ENCODE data around the gene CFAP107. TPM values are rescaled to one million over a fixed set of nuclear protein-coding genes. Genes with fewer than 3 reads are reported as not detected.
"Not testable (repeated sequence)": the region's sequence is repeated elsewhere in the genome, so short reads cannot be mapped to it uniquely, and the experiment has no call there.

Gene CFAP107
- total and polyA plus RNA-seq, 7 donors = under 0.01 TPM; not detected in 6

- Histone ChIP-seq H3K9me3 (no peaks in the 10 kb centered on the region), H3K4me3 (no peak overlapping the region), H3K36me3 (no peaks in the 10 kb centered on the region), H3K27me3 (no peaks in the 10 kb centered on the region), H3K4me1 (no peaks in the 10 kb centered on the region), H3K27ac (no peak overlapping the region)
- 81 to 90% methylated on average over 7 of the region's 7 CpGs for WGBS, 2 donors
- TF ChIP-seq EP300 (IDR thresholded peaks at IDR 0.05) = no peak
- no peak for TF ChIP-seq CTCF (IDR thresholded peaks at IDR 0.05)
- TF ChIP-seq POLR2AphosphoS5 (IDR thresholded peaks at IDR 0.05) = no peak
- no peak for TF ChIP-seq POLR2A (IDR thresholded peaks at IDR 0.05)
- DNase-seq = no peak
- intact Hi-C loops (cut with DNase I) = no loop called here
Observed at GRCh38 chr1:12717301-12717838, 28.6 kb upstream of the CFAP107 start.

GRCh38 chr1:12722626-12723025 is 23.4 kb upstream of the CFAP107 start:
- intact Hi-C loops (cut with DNase I) = no loop called here
- 87 to 92% methylated on average over 1 of the region's 1 CpG for WGBS, 2 donors
- H3K36me3 ChIP-seq = no peaks in the 10 kb centered on the region

GRCh38 chr1:12728391-12728790 is 17.6 kb upstream of the CFAP107 start:
- intact Hi-C loops (cut with DNase I) = no loop called here
- Histone ChIP-seq H3K9me3 (peaks cover 0 to 11% (median 4%) of the 10 kb centered on the region in 4 donors), H3K27me3 (no peaks in the 10 kb centered on the region), H3K4me1 (no peaks in the 10 kb centered on the region), H3K4me3 (no peak overlapping the region), H3K36me3 (no peaks in the 10 kb centered on the region), H3K27ac (no peak overlapping the region)
- TF ChIP-seq EP300 (IDR thresholded peaks at IDR 0.05) = no peak
- no peak for TF ChIP-seq CTCF (IDR thresholded peaks at IDR 0.05)
- TF ChIP-seq POLR2A (IDR thresholded peaks at IDR 0.05) = no peak
- TF ChIP-seq POLR2AphosphoS5 (IDR thresholded peaks at IDR 0.05) = no peak
- no peak for DNase-seq
- 83 to 87% methylated on average over 2 of the region's 2 CpGs for WGBS, 2 donors

More at GRCh38 chr1:12722626-12723025, 23.4 kb upstream of the CFAP107 start:
- no peaks in the 10 kb centered on the region for H3K4me1 ChIP-seq
- no peak overlapping the region for H3K4me3 ChIP-seq
- H3K27ac ChIP-seq = no peak overlapping the region
- DNase-seq = no peak
- no peaks in the 10 kb centered on the region for H3K27me3 ChIP-seq
- H3K9me3 ChIP-seq = no peaks in the 10 kb centered on the region
- TF ChIP-seq CTCF (IDR thresholded peaks at IDR 0.05) (no peak), POLR2A (IDR thresholded peaks at IDR 0.05) (no peak), EP300 (IDR thresholded peaks at IDR 0.05) (no peak), POLR2AphosphoS5 (IDR thresholded peaks at IDR 0.05) (no peak)

- H3K36me3 ChIP-seq = no peaks in the 10 kb centered on the region
- WGBS, 2 donors = 68 to 90% methylated on average over 1 of the region's 1 CpG
- DNase-seq = no peak
- no peak overlapping the region for H3K4me3 ChIP-seq
- no peaks in the 10 kb centered on the region for H3K4me1 ChIP-seq
- peaks cover 0 to 4% (median 0%) of the 10 kb centered on the region in 3 donors for H3K27me3 ChIP-seq
- peaks cover 0 to 11% (median 4%) of the 10 kb centered on the region in 4 donors for H3K9me3 ChIP-seq
- no peak overlapping the region for H3K27ac ChIP-seq
- TF ChIP-seq EP300 (IDR thresholded peaks at IDR 0.05) (no peak), CTCF (IDR thresholded peaks at IDR 0.05) (no peak), POLR2AphosphoS5 (IDR thresholded peaks at IDR 0.05) (no peak), POLR2A (IDR thresholded peaks at IDR 0.05) (no peak)
- intact Hi-C loops (cut with DNase I) = no loop called here
Observed at GRCh38 chr1:12730156-12730555, 15.8 kb upstream of the CFAP107 start.

- H3K4me1 ChIP-seq; DNase-seq; intact Hi-C loops (cut with DNase I); H3K27ac ChIP-seq; H3K4me3 ChIP-seq; H3K36me3 ChIP-seq; H3K27me3 ChIP-seq: not testable (repeated sequence)
- peaks cover 0 to 11% (median 4%) of the 10 kb centered on the region in 4 donors for H3K9me3 ChIP-seq
- 72 to 76% methylated on average over 2 of the region's 2 CpGs for whole genome bisulfite sequencing, 2 donors
Observed at GRCh38 chr1:12731084-12731483, 14.9 kb upstream of the CFAP107 start.
